ENCODE results near the gene PLCXD3.

DNA sequence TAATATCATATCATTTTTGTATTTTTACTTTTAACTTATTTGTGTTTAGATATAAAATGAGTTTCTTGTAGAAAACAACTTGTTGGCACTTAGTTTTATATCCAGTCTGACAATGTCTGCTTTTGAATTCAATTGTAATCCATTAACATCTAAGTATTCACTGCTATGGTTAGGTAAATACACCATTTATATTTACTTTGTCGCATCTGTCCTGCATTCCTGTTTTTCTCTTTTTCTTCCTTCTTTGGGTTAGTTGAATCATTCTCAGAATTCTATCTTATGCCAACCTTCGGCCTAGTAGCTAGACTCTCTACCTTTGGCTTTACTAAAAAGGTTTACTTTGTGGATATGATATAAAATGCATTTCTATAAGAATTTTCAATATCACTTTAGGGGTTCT is 107.6 kb downstream of the PLCXD3 start:
- TF ChIP-seq, protein P1, sequence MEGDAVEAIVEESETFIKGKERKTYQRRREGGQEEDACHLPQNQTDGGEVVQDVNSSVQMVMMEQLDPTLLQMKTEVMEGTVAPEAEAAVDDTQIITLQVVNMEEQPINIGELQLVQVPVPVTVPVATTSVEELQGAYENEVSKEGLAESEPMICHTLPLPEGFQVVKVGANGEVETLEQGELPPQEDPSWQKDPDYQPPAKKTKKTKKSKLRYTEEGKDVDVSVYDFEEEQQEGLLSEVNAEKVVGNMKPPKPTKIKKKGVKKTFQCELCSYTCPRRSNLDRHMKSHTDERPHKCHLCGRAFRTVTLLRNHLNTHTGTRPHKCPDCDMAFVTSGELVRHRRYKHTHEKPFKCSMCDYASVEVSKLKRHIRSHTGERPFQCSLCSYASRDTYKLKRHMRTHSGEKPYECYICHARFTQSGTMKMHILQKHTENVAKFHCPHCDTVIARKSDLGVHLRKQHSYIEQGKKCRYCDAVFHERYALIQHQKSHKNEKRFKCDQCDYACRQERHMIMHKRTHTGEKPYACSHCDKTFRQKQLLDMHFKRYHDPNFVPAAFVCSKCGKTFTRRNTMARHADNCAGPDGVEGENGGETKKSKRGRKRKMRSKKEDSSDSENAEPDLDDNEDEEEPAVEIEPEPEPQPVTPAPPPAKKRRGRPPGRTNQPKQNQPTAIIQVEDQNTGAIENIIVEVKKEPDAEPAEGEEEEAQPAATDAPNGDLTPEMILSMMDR (IDR thresholded peaks at IDR 0.05; ENCODE audit: low read depth, low read length): no peak
- TF ChIP-seq EZH2phosphoT487 (IDR thresholded peaks at IDR 0.05; ENCODE audit: low read depth): no peak
